ENCODE results near the gene AHRR. TPM values are rescaled to one million over a fixed set of nuclear protein-coding genes. Genes with fewer than 3 reads are reported as not detected.

The AHRR gene
- total RNA-seq, 1 donor from 2014 or later, result 0.53 TPM

- no peak for DNase-seq (ENCODE audit: low read depth)
- H3K4me3 ChIP-seq (ENCODE audit: low read depth, low read length), result no peak overlapping the region
- no peak for FAIRE-seq
- no peaks in the 10 kb centered on the region for H3K36me3 ChIP-seq (ENCODE audit: control insufficient read depth, insufficient read depth, low read length)
- no peaks in the 10 kb centered on the region for H3K27me3 ChIP-seq (ENCODE audit: control insufficient read depth, insufficient read depth, low read length)
- no peak for TF ChIP-seq CTCF (IDR thresholded peaks at IDR 0.05; ENCODE audit: insufficient read depth, low read length, severe bottlenecking)
Measured at GRCh38 chr5:439181-439580, 117.7 kb downstream of the AHRR start.

GRCh38 chr5:439636-440035 lies 118.1 kb downstream of the AHRR start:
- TF ChIP-seq CTCF (IDR thresholded peaks at IDR 0.05; ENCODE audit: insufficient read depth, low read length, severe bottlenecking), result no peak
- Histone ChIP-seq H3K36me3 (ENCODE audit: control insufficient read depth, insufficient read depth, low read length) (no peaks in the 10 kb centered on the region), H3K4me3 (ENCODE audit: low read depth, low read length) (no peak overlapping the region), H3K27me3 (ENCODE audit: control insufficient read depth, insufficient read depth, low read length) (no peaks in the 10 kb centered on the region)
- FAIRE-seq (no peak), DNase-seq (ENCODE audit: low read depth) (no peak)

GRCh38 chr5:440401-441201 lies 119.1 kb downstream of the AHRR start:
- H3K4me3 ChIP-seq (ENCODE audit: low read depth, low read length), result no peak overlapping the region
- no peak for TF ChIP-seq CTCF (IDR thresholded peaks at IDR 0.05; ENCODE audit: insufficient read depth, low read length, severe bottlenecking)
- H3K27me3 ChIP-seq (ENCODE audit: control insufficient read depth, insufficient read depth, low read length), result no peaks in the 10 kb centered on the region
- no peaks in the 10 kb centered on the region for H3K36me3 ChIP-seq (ENCODE audit: control insufficient read depth, insufficient read depth, low read length)
- FAIRE-seq, result no peak
- DNase-seq (ENCODE audit: low read depth), result no peak

GRCh38 chr5:441996-442334 lies 120.5 kb downstream of the AHRR start:
- Histone ChIP-seq H3K36me3 (ENCODE audit: control insufficient read depth, insufficient read depth, low read length) (no peaks in the 10 kb centered on the region), H3K4me3 (ENCODE audit: low read depth, low read length) (peak overlapping the region; percentile 99), H3K27me3 (ENCODE audit: control insufficient read depth, insufficient read depth, low read length) (no peaks in the 10 kb centered on the region)
- FAIRE-seq (no peak), DNase-seq (ENCODE audit: low read depth) (no peak)
- TF ChIP-seq CTCF (IDR thresholded peaks at IDR 0.05; ENCODE audit: insufficient read depth, low read length, severe bottlenecking), result no peak

- Histone ChIP-seq H3K27me3 (ENCODE audit: control insufficient read depth, insufficient read depth, low read length) (no peaks in the 10 kb centered on the region), H3K4me3 (ENCODE audit: low read depth, low read length) (peak within 1 kb of the TSS; percentile 99), H3K36me3 (ENCODE audit: control insufficient read depth, insufficient read depth, low read length) (peaks cover 5% of the 10 kb centered on the region)
- no peak for TF ChIP-seq CTCF (IDR thresholded peaks at IDR 0.05; ENCODE audit: insufficient read depth, low read length, severe bottlenecking)
- DNase-seq (ENCODE audit: low read depth) (peak; percentile 22), FAIRE-seq (no peak)
Measured at GRCh38 chr5:442335-443238, 121.1 kb downstream of the AHRR start, which contains the start of gene EXOC3. Gene EXOC3, plus strand, starts transcription at chr5:443176. Its CDS starts 3,030 bp downstream, at chr5:446206.
